BLaER1 treated with 17β-estradiol and CSF1 and Interleukin-3, amounts not matched to agents 10 nM and 100 nM (cell line): Measurements from ENCODE around the gene U2SURP.
"Not testable (repeated sequence)": the region's sequence is repeated elsewhere in the genome, so short reads cannot be mapped to it uniquely, and the experiment has no call there.

Experiments used
- H3K27ac ChIP-seq, 11 experiments: shearing (Covaris generic); formaldehyde crosslinking; 2 replicates each; pipeline ENCODE4 v1.8.1; 2022
- H3K27me3 ChIP-seq, 11 experiments: shearing (Covaris generic); formaldehyde crosslinking; 2 replicates each; pipeline ENCODE4 v1.8.1; 2022
- H3K36me3 ChIP-seq, 11 experiments: shearing (Covaris generic); formaldehyde crosslinking; 2 replicates each; pipeline ENCODE4 v1.8.1; 2022
- H3K4me1 ChIP-seq, 10 experiments: shearing (Covaris generic); formaldehyde crosslinking; 2 replicates each; pipeline ENCODE4 v1.8.1; 2022
- H3K4me2 ChIP-seq, 11 experiments: shearing (Covaris generic); formaldehyde crosslinking; 2 replicates each; pipeline ENCODE4 v1.8.1; 2022
- H3K4me3 ChIP-seq, 10 experiments: shearing (Covaris generic); formaldehyde crosslinking; 2 replicates each; pipeline ENCODE4 v1.8.1; 2022
- H3K9ac ChIP-seq, 11 experiments: shearing (Covaris generic); formaldehyde crosslinking; 2 replicates each; pipeline ENCODE4 v1.8.1; 2022
- H3K9me3 ChIP-seq, 11 experiments: shearing (Covaris generic); formaldehyde crosslinking; replicated peaks in 1 of 11; 2 replicates each; pipeline ENCODE4 v1.8.1; 2022
- H4K20me1 ChIP-seq, 11 experiments: shearing (Covaris generic); formaldehyde crosslinking; 2 replicates each; pipeline ENCODE4 v1.8.1; 2022
- Cebpa-rat ChIP-seq, 11 experiments: shearing (Covaris generic); IDR thresholded peaks; 2 replicates each; pipeline ENCODE4 v1.8.1; 2022

The U2SURP gene

DNA sequence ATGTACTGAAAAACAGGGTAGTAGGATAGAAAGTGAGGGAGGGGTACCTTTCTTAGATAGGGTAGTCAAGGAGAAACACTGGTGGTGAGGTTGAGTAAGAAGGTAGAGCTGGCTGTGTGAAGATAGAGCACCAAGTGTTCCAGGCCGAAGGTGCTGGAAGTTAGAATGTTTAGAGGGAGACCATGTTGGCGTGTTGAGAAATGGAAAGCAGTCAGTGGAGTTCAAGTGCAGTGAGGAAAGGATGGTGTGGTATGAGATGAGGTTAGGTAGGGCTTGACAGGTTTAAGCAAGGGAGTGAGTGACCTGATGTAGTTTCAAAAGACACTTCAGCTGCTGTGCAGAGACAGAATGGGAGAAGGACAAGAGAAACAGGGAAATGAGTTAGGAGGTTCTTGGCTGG is 64.0 kb downstream of the U2SURP start:
- Histone ChIP-seq H3K36me3 (peaks cover 10 to 29% (median 14%) of the 10 kb centered on the region in 11 experiments; a peak in 17 of 22 replicates), H4K20me1 (no peaks in the 10 kb centered on the region), H3K4me3 (no peak overlapping the region), H3K9ac (no peak overlapping the region), H3K4me2 (no peak overlapping the region), H3K27me3 (no peaks in the 10 kb centered on the region), H3K9me3 (no peaks in the 10 kb centered on the region), H3K27ac (no peak overlapping the region), H3K4me1 (peaks cover 0 to 19% (median 2%) of the 10 kb centered on the region in 10 experiments; a peak in 11 of 20 replicates)
- TF ChIP-seq Cebpa-rat (IDR thresholded peaks at IDR 0.05) = no peak

DNA sequence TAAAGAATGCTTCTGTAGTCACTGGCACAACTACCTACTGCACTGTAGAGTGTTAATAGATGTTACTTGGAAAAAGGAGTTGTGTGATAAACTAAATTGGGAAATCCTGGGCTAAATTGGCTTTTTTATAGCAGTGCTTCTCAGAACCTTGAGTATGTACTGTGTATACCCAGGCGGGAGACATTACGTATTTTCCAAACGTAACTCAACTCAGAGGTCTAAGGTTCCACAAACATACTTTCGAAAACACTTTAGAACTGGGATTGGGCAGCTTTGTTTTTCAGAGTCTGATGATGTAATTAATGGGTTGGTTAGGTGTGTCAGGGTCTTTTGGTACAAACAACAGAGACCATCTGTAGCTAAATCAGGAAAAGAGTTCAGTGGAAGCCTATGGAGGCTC is 64.7 kb downstream of the U2SURP start:
- Histone ChIP-seq H3K27ac (no peak overlapping the region), H3K4me3 (no peak overlapping the region), H3K9me3 (no peaks in the 10 kb centered on the region), H3K4me1 (peaks cover 0 to 12% (median under 1%) of the 10 kb centered on the region in 10 experiments; a peak in 11 of 20 replicates), H3K4me2 (no peak overlapping the region), H3K36me3 (peaks cover 10 to 23% (median 14%) of the 10 kb centered on the region in 11 experiments; a peak in 17 of 22 replicates), H4K20me1 (no peaks in the 10 kb centered on the region), H3K27me3 (no peaks in the 10 kb centered on the region), H3K9ac (no peak overlapping the region)
- TF ChIP-seq Cebpa-rat (IDR thresholded peaks at IDR 0.05) = no peak

DNA sequence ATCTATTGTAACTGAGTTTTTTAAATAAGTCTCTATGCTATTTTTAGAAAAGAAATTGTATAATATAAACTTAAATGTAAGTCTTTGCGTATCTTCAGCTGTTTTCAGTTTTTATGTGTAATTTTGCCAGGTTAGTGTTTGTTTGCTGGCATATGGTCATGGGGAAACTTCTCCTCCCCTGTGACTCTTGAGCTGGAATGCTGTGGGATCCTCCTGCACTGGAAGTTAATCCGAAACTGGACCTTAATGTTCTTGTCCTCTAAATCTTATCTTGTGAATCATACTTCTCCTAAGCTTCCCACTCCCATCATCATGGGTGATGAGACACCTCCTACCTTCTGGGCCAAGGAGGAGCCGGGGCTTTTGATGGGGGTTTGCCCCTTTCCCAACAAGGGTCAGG is 65.8 kb downstream of the U2SURP start:
- Histone ChIP-seq H3K27ac (no peak overlapping the region), H3K27me3 (no peaks in the 10 kb centered on the region), H3K4me1 (peaks cover 0 to 9% (median 0%) of the 10 kb centered on the region in 10 experiments; a peak in 4 of 20 replicates), H3K9ac (no peak overlapping the region), H3K4me3 (no peak overlapping the region), H3K36me3 (peaks cover 5 to 13% (median 10%) of the 10 kb centered on the region in 11 experiments; a peak in 15 of 22 replicates), H4K20me1 (no peaks in the 10 kb centered on the region), H3K4me2 (no peak overlapping the region), H3K9me3 (no peaks in the 10 kb centered on the region)
- TF ChIP-seq Cebpa-rat (IDR thresholded peaks at IDR 0.05) = no peak

GRCh38 chr3:143068059-143068458 is 66.7 kb downstream of the U2SURP start:
- H3K27me3 ChIP-seq = no peaks in the 10 kb centered on the region
- no peak for TF ChIP-seq Cebpa-rat (IDR thresholded peaks at IDR 0.05)
- peaks cover 0 to 3% (median 0%) of the 10 kb centered on the region in 10 experiments; a peak in 4 of 20 replicates for H3K4me1 ChIP-seq
- H3K4me2 ChIP-seq = no peak overlapping the region
- H3K4me3 ChIP-seq = no peak overlapping the region
- no peak overlapping the region for H3K9ac ChIP-seq
- H3K27ac ChIP-seq = no peak overlapping the region
- peaks cover 0 to 4% (median 2%) of the 10 kb centered on the region in 11 experiments; a peak in 13 of 22 replicates for H3K36me3 ChIP-seq
- H3K9me3 ChIP-seq = no peaks in the 10 kb centered on the region
- no peaks in the 10 kb centered on the region for H4K20me1 ChIP-seq

GRCh38 chr3:143070977-143071551 is 69.7 kb downstream of the U2SURP start:
- H3K36me3 ChIP-seq = no peaks in the 10 kb centered on the region
- no peak overlapping the region for H3K4me3 ChIP-seq
- H3K27ac ChIP-seq = no peak overlapping the region

DNA sequence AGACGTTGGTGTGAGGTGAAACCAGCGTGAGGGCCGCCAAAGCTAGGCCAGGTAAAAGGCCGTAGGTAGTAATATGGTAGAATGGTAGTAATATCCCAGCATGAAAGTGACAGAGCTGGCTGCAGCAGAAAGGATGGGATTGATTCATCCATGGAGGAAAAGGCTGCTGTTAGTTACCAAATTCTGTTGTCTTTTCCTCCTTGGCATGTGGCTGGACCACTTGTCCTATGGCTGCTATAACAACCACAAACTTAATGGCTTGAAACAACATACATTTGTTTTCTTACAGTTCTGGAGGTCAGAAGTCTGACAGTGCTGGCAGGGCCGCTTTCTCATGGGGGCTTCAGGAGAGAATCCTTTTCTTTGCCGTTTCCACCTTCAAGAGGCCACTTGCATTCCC is 70.4 kb downstream of the U2SURP start:
- no peaks in the 10 kb centered on the region for H3K4me1 ChIP-seq
- no peak for TF ChIP-seq Cebpa-rat (IDR thresholded peaks at IDR 0.05)
- no peak overlapping the region for H3K27ac ChIP-seq
- H3K9me3 ChIP-seq = no peaks in the 10 kb centered on the region
- H3K27me3 ChIP-seq = no peaks in the 10 kb centered on the region
- H3K9ac ChIP-seq = no peak overlapping the region
- no peak overlapping the region for H3K4me2 ChIP-seq
- no peak overlapping the region for H3K4me3 ChIP-seq
- no peaks in the 10 kb centered on the region for H4K20me1 ChIP-seq
- H3K36me3 ChIP-seq = no peaks in the 10 kb centered on the region

More at GRCh38 chr3:143070977-143071551, 69.7 kb downstream of the U2SURP start:
- Histone ChIP-seq H3K9me3 (no peaks in the 10 kb centered on the region), H3K9ac (no peak overlapping the region), H4K20me1 (no peaks in the 10 kb centered on the region), H3K4me1 (no peaks in the 10 kb centered on the region), H3K27me3 (no peaks in the 10 kb centered on the region), H3K4me2 (no peak overlapping the region)
- no peak for TF ChIP-seq Cebpa-rat (IDR thresholded peaks at IDR 0.05)

DNA sequence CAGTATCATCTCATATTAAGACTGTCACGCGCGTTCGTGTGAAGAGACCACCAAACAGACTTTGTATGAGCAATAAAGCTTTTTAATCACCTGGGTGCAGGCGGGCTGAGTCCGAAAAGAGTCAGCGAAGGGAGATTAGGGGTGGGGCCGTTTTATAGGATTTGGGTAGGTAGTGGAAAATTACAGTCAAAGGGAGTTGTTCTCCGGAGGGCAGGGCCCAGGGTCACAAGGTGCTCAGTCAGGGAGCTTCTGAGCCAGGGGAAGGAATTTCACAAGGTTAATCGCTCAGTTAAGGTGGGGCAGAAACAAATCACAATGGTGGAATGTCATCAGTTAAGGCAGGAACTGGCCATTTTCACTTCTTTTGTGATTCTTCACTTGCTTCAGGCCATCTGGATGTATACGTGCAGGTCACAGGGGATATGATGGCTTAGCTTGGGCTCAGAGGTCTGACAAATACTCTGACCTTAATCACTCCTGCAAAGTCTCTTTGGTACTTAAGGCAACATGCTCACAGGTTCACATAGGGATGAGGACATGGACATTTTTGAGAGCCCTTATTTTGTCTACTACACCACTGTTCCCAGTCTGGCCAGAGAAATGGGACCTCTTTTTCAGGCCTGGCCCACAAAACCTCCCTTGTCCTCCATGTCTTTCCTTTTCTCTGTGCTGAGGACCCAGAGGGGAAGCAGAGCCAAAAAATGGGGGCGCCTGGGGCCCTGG is 71.1 kb downstream of the U2SURP start:
- H3K4me3 ChIP-seq, H3K9me3 ChIP-seq, H3K9ac ChIP-seq: not testable (repeated sequence)

DNA sequence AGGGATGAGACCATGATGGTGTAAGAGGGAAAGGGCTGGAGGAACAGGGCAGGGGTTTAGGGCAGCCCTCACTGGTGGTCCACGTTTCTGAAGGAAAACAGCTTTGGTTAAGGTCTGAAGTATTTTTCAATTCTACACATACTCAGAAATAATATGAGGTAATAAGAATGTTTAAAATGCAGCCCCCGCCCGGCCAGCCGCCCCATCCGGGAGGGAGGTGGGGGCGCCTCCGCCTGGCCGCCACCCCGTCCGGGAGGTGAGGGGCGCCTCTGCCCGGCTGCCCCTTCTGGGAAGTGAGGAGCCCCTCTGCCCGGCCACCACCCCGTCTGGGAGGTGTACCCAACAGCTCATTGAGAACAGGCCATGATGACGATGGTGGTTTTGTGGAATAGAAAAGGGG is 72.2 kb downstream of the U2SURP start:
- H3K27ac ChIP-seq, H3K4me2 ChIP-seq, H3K4me1 ChIP-seq, H4K20me1 ChIP-seq, H3K9ac ChIP-seq, H3K36me3 ChIP-seq, H3K9me3 ChIP-seq, H3K27me3 ChIP-seq, H3K4me3 ChIP-seq: not testable (repeated sequence)

More for the DNA sequence above, 71.1 kb downstream of the U2SURP start:
- H3K4me1 ChIP-seq, H3K27ac ChIP-seq, H4K20me1 ChIP-seq, H3K36me3 ChIP-seq, H3K4me2 ChIP-seq, H3K27me3 ChIP-seq: not testable (repeated sequence)

- not testable (repeated sequence) for H3K4me1 ChIP-seq, H3K9me3 ChIP-seq, H4K20me1 ChIP-seq, H3K4me2 ChIP-seq, H3K36me3 ChIP-seq, H3K27me3 ChIP-seq, H3K27ac ChIP-seq, H3K9ac ChIP-seq, H3K4me3 ChIP-seq
Measured at GRCh38 chr3:143073983-143074382, 72.6 kb downstream of the U2SURP start.

DNA sequence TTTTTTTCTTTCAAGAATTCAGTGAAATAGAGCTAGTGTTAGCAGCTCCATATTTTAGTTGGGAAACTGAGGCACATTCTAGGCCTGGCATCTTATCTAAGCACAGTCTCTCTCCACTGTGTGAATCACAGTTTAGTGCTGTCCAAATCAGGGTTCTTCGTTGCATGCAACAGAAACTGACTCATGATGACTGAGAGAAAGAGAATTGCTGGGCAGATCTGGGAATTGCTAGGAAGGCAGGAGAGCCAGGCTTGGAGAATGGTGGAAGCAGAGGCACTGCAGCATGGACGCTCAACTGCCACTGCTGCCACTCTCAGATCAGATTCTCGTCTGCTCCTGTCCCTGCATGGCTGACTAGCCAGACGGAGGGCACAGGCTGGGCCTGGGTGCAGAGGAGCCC is 77.5 kb downstream of the U2SURP start:
- peaks cover 0 to 34% (median 17%) of the 10 kb centered on the region in 10 experiments; a peak in 14 of 20 replicates for H3K4me1 ChIP-seq
- no peaks in the 10 kb centered on the region for H4K20me1 ChIP-seq
- H3K27me3 ChIP-seq = no peaks in the 10 kb centered on the region
- H3K4me2 ChIP-seq = no peak overlapping the region
- no peak overlapping the region for H3K4me3 ChIP-seq
- no peak overlapping the region for H3K27ac ChIP-seq
- no peaks in the 10 kb centered on the region; a peak in 1 of 22 replicates for H3K9me3 ChIP-seq
- no peak for TF ChIP-seq Cebpa-rat (IDR thresholded peaks at IDR 0.05)
- H3K36me3 ChIP-seq = no peaks in the 10 kb centered on the region
- no peak overlapping the region for H3K9ac ChIP-seq
